ENCODE data around the gene CA12. TPM values are rescaled to one million over a fixed set of nuclear protein-coding genes. Genes with fewer than 3 reads are reported as not detected.

CA12 gene
- total and polyA plus RNA-seq, 10 of the 15 experiments (the other 5 are each of a cell fraction or from before 2014, with no cell fraction given), result 0.03 to 0.10 TPM; not detected in 8

DNA sequence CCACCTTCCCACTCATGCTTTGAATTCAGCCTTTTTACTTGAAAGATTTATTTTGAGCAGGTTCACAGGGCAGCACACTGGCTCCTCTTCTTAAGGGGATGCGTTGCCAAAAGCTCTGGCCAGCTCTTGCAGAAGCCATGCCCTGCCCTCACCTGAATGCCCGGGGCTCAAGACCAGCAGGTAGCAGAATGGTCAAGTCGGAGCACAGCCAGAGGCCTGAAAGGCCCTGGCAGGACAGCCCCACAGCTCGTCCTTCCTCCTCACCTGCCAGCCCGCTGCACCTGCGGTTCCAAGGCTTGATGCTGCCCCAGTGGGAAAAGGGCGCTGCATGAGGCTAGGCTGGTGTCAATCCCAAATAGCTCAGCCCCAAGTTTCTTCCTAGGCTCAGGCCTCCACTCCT is 13.1 kb downstream of the CA12 start:
- RAD21 ChIA-PET (ENCODE audit: unreplicated experiment), result interaction anchor here (0.9 to 1.1 kb wide), 3 partner anchors 26 to 94 kb away, joined by 3 to 4 read pairs (median 3); no protein-coding TSS in a partner anchor
- no peaks in the 10 kb centered on the region for H3K9me3 ChIP-seq (replicated peaks; ENCODE audit: control insufficient read depth, insufficient read depth, low read length)
- no peak overlapping the region for H3K4me2 ChIP-seq (ENCODE audit: control insufficient read depth, insufficient read depth)
- DNase-seq (ENCODE audit: low read depth, low spot score) (no peak), FAIRE-seq (no peak), ATAC-seq (no peak)
- SMC1A ChIA-PET (ENCODE audit: uncharacterized antibody, unreplicated experiment), result interaction anchor here (1.1 kb wide), 1 partner anchor 17 kb away, joined by 3 read pairs; no protein-coding TSS in a partner anchor
- in situ Hi-C loops (cut with MboI), result no loop called here
- no peaks in the 10 kb centered on the region for H4K20me1 ChIP-seq (ENCODE audit: control insufficient read depth, insufficient read depth)
- WGBS (ENCODE audit: insufficient coverage, insufficient replicate concordance, low lambda C conversion rate, missing lambda C conversion rate), result 35% methylated on average over 7 of the region's 7 CpGs
- TF ChIP-seq, protein P1, sequence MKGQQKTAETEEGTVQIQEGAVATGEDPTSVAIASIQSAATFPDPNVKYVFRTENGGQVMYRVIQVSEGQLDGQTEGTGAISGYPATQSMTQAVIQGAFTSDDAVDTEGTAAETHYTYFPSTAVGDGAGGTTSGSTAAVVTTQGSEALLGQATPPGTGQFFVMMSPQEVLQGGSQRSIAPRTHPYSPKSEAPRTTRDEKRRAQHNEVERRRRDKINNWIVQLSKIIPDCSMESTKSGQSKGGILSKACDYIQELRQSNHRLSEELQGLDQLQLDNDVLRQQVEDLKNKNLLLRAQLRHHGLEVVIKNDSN (IDR thresholded peaks at IDR 0.05; ENCODE audit: borderline replicate concordance, extremely low read length, insufficient read depth, low read depth, low read length), result no peak
- H3K4me1 ChIP-seq (ENCODE audit: control insufficient read depth, insufficient read depth, low read length), result no peaks in the 10 kb centered on the region
- no peak overlapping the region for H3K9ac ChIP-seq (ENCODE audit: control insufficient read depth, insufficient read depth, low read length)
- H3K27ac ChIP-seq (ENCODE audit: control insufficient read depth, insufficient read depth), result no peak overlapping the region
- no peaks in the 10 kb centered on the region; a peak in 1 of 4 replicates for H3K27me3 ChIP-seq (replicated peaks in 1 of 2; ENCODE audit: control insufficient read depth in 2 of 2, insufficient read depth in 2 of 2, low read length in 1 of 2)
- no peaks in the 10 kb centered on the region for H3K36me3 ChIP-seq (ENCODE audit: control insufficient read depth in 2 of 2, insufficient read depth in 2 of 2, low read length in 1 of 2)
- CTCF ChIA-PET, result interaction anchor here (1.4 to 1.6 kb wide), 3 partner anchors 17 to 79 kb away, joined by 3 to 4 read pairs (median 3); no protein-coding TSS in a partner anchor
- no peak overlapping the region for H3K4me3 ChIP-seq
- BruUV-seq (replicated peaks), result no TSS peak
- POLR2A ChIA-PET, result interaction anchor here (1.2 kb wide), 1 partner anchor 18 kb away, joined by 3 read pairs; no protein-coding TSS in a partner anchor
- H3K79me2 ChIP-seq (ENCODE audit: control insufficient read depth, insufficient read depth, low read length), result no peaks in the 10 kb centered on the region
- intact Hi-C loops (cut with micrococcal nuclease; ENCODE audit: unreplicated experiment), result no loop called here
- H2AFZ ChIP-seq (ENCODE audit: control insufficient read depth, low read depth, low read length), result no peak overlapping the region

DNA sequence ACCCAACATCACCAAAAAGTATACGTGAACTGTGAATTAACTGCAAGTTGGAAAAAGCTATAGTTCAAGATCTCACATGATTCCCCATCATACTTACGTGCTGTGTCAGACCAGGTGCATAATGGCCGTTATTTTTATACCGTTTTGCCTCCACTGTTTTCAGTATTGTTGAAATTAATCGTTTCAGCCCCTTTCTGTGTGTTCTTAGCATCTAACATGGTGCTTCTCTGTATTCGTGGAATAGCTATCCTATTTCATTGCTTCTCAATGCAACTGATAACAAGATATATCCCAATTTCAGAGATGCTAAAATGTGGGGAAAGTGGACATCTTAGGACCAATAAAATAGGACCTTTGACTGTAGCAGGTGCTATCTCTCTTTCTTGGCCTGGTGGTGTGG is 13.7 kb downstream of the CA12 start:
- WGBS (ENCODE audit: insufficient coverage, insufficient replicate concordance, low lambda C conversion rate, missing lambda C conversion rate), result 56% methylated on average over 6 of the region's 6 CpGs
- Histone ChIP-seq H3K9ac (ENCODE audit: control insufficient read depth, insufficient read depth, low read length) (no peak overlapping the region), H4K20me1 (ENCODE audit: control insufficient read depth, insufficient read depth) (no peaks in the 10 kb centered on the region), H3K4me3 (no peak overlapping the region), H3K27ac (ENCODE audit: control insufficient read depth, insufficient read depth) (no peak overlapping the region), H3K79me2 (ENCODE audit: control insufficient read depth, insufficient read depth, low read length) (no peaks in the 10 kb centered on the region), H2AFZ (ENCODE audit: control insufficient read depth, low read depth, low read length) (no peak overlapping the region), H3K4me2 (ENCODE audit: control insufficient read depth, insufficient read depth) (no peak overlapping the region), H3K9me3 (replicated peaks; ENCODE audit: control insufficient read depth, insufficient read depth, low read length) (no peaks in the 10 kb centered on the region), H3K4me1 (ENCODE audit: control insufficient read depth, insufficient read depth, low read length) (peaks cover 2% of the 10 kb centered on the region; the same call in 1 of the 2 replicates), H3K36me3 (ENCODE audit: control insufficient read depth in 2 of 2, insufficient read depth in 2 of 2, low read length in 1 of 2) (no peaks in the 10 kb centered on the region), H3K27me3 (replicated peaks in 1 of 2; ENCODE audit: control insufficient read depth in 2 of 2, insufficient read depth in 2 of 2, low read length in 1 of 2) (no peaks in the 10 kb centered on the region; a peak in 1 of 4 replicates)
- POLR2A ChIA-PET, result interaction anchor here (1.2 kb wide), 1 partner anchor 17 kb away, joined by 3 read pairs; no protein-coding TSS in a partner anchor
- no peak for ATAC-seq
- intact Hi-C loops (cut with micrococcal nuclease; ENCODE audit: unreplicated experiment) (no loop called here), in situ Hi-C loops (cut with MboI) (no loop called here)
- SMC1A ChIA-PET (ENCODE audit: uncharacterized antibody, unreplicated experiment), result interaction anchor here (0.6 kb wide), 1 partner anchor 28 kb away, joined by 3 read pairs; no protein-coding TSS in a partner anchor
- FAIRE-seq, result no peak
- CTCF ChIA-PET, result interaction anchor here (1.6 kb wide), 1 partner anchor 77 kb away, joined by 4 read pairs; no protein-coding TSS in a partner anchor
- no TSS peak for BruUV-seq (replicated peaks)
- DNase-seq (ENCODE audit: low read depth, low spot score), result no peak
- RAD21 ChIA-PET (ENCODE audit: unreplicated experiment), result interaction anchor here (1.0 kb wide), 1 partner anchor 25 kb away, joined by 4 read pairs; no protein-coding TSS in a partner anchor
- no peak for TF ChIP-seq MYB (IDR thresholded peaks at IDR 0.05; ENCODE audit: borderline replicate concordance, low read depth, low read length)
- no peak for TF ChIP-seq CBX5 (IDR thresholded peaks at IDR 0.05; ENCODE audit: low read depth)
- no peak for TF ChIP-seq GABPA (IDR thresholded peaks at IDR 0.05; ENCODE audit: low read depth)
- no peak for TF ChIP-seq POU2F2 (IDR thresholded peaks at IDR 0.05; ENCODE audit: borderline replicate concordance, low read depth, low read length)
- TF ChIP-seq MXI1 (IDR thresholded peaks at IDR 0.05; ENCODE audit: low read depth, low read length), result no peak
- TF ChIP-seq, protein P2, sequence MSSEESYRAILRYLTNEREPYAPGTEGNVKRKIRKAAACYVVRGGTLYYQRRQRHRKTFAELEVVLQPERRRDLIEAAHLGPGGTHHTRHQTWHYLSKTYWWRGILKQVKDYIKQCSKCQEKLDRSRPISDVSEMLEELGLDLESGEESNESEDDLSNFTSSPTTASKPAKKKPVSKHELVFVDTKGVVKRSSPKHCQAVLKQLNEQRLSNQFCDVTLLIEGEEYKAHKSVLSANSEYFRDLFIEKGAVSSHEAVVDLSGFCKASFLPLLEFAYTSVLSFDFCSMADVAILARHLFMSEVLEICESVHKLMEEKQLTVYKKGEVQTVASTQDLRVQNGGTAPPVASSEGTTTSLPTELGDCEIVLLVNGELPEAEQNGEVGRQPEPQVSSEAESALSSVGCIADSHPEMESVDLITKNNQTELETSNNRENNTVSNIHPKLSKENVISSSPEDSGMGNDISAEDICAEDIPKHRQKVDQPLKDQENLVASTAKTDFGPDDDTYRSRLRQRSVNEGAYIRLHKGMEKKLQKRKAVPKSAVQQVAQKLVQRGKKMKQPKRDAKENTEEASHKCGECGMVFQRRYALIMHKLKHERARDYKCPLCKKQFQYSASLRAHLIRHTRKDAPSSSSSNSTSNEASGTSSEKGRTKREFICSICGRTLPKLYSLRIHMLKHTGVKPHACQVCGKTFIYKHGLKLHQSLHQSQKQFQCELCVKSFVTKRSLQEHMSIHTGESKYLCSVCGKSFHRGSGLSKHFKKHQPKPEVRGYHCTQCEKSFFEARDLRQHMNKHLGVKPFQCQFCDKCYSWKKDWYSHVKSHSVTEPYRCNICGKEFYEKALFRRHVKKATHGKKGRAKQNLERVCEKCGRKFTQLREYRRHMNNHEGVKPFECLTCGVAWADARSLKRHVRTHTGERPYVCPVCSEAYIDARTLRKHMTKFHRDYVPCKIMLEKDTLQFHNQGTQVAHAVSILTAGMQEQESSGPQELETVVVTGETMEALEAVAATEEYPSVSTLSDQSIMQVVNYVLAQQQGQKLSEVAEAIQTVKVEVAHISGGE (CRISPR knock-in tag; IDR thresholded peaks at IDR 0.05), result no peak
- no peak for TF ChIP-seq EP300 (IDR thresholded peaks at IDR 0.05; ENCODE audit: borderline replicate concordance in 1 of 2, control insufficient read depth in 1 of 2, low read depth in 2 of 2, low read length in 2 of 2)
- TF ChIP-seq, protein P3, sequence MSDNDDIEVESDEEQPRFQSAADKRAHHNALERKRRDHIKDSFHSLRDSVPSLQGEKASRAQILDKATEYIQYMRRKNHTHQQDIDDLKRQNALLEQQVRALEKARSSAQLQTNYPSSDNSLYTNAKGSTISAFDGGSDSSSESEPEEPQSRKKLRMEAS (IDR thresholded peaks at IDR 0.05; ENCODE audit: low read depth, low read length), result no peak
- TF ChIP-seq, protein P4, sequence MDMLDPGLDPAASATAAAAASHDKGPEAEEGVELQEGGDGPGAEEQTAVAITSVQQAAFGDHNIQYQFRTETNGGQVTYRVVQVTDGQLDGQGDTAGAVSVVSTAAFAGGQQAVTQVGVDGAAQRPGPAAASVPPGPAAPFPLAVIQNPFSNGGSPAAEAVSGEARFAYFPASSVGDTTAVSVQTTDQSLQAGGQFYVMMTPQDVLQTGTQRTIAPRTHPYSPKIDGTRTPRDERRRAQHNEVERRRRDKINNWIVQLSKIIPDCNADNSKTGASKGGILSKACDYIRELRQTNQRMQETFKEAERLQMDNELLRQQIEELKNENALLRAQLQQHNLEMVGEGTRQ (IDR thresholded peaks at IDR 0.05; ENCODE audit: borderline replicate concordance, low read depth, low read length), result no peak
